HPDE6-E6E7 (cell line): ENCODE measurements around the gene BMERB1.
A peak's percentile ranks its signal among the peaks of the same experiment; 100 is the strongest.
"Not testable (repeated sequence)": the region's sequence is repeated elsewhere in the genome, so short reads cannot be mapped to it uniquely, and the experiment has no call there.

Experiments
- DNase-seq: peaks from one replicate; pipeline ENCODE4 v3.0.0; 2011; ENCODE audit warnings: missing footprints; ENCODE audit errors: extremely low spot score

Gene BMERB1

GRCh38 chr16:15461376-15461775 is 27.0 kb downstream of the BMERB1 start:
- no peak for DNase-seq

GRCh38 chr16:15464401-15465186 is 30.2 kb downstream of the BMERB1 start:
- DNase-seq, result no peak

- no peak for DNase-seq
Measured at GRCh38 chr16:15466131-15466530, 31.7 kb downstream of the BMERB1 start.

GRCh38 chr16:15466886-15467781 is 32.7 kb downstream of the BMERB1 start:
- DNase-seq, result no peak

DNA sequence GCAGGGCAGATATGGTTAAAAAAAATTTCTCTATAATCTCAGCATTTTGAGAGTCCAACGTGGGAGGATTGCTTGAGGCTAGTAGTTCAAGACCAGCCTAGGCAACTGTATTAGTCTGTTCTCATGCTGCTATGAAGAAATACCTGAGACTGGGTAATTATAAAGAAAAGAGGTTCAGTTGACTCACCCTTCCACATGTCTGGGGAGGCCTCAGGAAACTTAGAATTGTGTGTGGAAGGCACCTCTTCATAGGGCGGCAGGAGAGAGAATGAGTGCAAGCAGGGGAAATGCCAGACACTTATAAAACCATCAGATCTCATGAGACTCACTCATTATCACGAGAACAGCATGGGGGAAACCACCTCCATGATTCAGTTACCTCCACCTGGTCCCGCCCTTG is 42.6 kb downstream of the BMERB1 start:
- not testable (repeated sequence) for DNase-seq

GRCh38 chr16:15477802-15478201 is 43.4 kb downstream of the BMERB1 start:
- DNase-seq, result no peak

DNA sequence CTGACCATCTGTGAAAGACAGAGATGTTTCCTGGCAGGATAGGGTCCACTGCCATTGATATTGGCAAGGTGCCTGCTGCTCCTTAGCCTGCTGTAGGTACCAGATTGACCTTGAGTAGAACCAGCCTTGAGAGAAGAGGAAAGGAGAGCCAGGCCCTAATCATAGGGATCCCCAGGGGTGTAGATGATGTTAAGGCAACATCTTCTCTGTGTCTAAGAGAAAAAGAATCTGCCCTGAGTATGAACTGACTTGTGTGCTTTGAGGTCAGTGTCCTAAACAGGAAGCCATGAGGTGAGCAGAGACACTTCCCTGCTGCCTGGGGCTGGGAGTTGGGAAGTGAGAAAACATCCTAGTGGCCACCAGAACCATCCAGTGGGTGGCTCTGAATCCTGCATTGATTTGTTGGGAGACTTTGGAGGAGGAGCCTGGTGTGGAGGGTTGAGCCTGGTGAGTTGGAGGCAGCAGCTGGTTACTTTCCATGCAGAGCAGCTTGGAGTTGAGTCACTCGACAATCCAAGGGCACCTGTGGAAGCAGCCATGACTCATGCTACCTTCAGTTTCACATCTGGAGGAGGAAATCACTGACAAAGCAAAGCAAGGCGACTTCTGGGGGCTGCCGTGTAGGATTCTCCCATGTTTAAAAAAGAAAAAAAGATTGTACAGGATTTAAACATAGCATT is 47.8 kb downstream of the BMERB1 start:
- peak; percentile 98 for DNase-seq

DNA sequence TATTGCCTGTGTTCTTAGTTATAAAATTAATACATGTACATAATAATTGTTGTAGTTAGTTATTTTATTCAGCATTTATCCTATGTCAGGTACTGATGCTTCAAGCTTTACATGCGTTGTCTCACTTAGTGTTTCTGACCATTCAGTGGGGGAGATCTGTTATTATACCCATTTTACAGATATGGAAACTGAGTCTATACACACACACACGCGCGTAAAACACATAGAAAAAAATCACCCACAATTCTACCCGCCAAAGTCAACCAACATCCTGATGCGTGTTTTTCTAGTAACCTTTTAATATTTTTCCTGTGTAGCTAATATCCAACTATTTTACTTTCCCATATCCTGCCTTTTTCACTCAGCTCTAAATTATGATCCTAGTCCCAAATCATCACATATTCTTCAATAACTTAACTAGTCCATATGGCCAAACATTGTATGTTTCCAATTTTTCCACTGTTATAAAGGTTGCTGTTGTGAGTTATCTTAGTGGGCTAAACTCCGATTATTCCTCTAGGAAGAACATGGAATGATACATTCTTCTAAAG is 48.4 kb downstream of the BMERB1 start:
- no peak for DNase-seq

GRCh38 chr16:15483857-15484256 is 49.5 kb downstream of the BMERB1 start:
- DNase-seq, result no peak

- no peak for DNase-seq
Measured at GRCh38 chr16:15484662-15485061, 50.3 kb downstream of the BMERB1 start.

DNA sequence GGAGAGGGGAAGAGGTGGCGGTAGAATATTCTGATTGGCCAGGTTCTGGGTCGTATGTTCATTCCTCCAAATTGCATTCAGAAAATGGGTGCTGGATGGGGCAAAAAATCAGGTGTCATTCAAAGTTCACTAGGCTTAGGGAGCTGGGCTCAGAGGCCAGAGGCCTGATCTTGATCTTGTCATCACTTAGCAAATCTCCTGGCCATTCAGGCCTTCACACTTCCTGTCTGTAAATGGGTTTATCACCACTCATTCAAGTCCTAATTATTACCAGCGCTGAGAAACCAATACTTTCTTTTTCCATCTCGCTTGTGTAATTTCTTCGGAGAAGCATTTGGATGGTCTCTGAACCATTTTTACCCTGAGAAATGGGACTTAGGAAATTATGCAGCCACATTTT is 50.8 kb downstream of the BMERB1 start:
- no peak for DNase-seq

DNA sequence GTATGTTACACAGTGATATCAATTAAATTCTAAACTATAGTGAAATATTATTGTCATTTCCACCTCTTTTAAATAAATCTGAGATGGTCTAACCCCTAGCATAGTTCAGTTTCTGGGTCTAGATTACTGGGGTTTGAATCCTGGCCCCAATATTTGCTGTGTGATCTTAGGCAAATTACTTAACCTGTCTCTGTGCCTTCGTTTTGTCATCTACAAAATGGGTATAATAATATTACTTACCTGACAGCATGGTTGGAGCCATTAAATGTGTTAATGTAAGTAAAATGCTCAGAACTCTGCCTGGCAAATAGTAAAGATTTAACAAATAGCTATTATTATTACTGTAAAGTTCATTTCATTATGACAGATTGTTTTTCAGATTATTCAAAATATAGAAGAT is 52.3 kb downstream of the BMERB1 start:
- no peak for DNase-seq

DNA sequence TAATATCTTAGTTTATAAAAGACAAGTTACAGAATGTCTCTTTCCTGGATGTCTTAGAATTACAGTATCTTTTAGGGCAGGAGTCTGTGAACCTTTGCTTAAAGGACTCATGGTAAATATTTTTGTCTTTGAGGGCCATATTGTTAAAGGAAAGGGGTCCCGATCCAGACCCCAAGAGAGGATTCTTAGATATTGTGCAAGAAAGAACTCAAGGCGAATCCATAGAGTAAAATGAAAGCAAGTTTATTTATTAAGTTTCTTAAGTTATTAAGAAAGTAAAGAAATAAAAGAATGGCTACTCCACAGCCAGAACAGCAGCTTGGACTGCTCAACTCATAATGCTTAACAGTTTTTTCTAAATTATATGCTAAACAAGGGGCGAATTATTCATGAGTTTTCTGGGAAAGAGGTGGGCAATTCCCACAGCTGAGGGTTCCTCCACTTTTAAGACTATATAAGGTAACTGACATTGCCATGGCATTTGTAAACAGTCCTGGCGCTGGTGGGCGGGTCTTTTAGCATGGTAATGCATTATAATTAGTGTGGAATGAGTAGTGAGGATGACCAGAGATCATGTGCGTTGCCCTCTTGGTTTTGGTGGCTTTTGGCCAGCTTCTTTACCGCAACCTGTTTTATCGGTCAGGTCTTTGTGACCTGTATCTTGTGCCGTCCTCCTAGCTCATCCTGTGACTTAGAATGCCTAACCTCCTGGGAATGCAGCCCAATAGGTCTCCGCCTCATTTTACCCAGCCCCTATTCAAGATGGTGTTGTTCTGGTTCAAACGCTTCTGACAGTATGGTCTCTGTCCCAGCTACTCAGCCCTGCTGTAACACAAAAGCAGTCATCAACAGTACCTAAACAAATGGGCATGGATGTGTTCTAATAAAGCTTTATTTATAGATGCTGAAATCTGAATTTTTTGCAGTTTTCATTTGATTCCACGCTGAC is 53.2 kb downstream of the BMERB1 start:
- no peak for DNase-seq

DNA sequence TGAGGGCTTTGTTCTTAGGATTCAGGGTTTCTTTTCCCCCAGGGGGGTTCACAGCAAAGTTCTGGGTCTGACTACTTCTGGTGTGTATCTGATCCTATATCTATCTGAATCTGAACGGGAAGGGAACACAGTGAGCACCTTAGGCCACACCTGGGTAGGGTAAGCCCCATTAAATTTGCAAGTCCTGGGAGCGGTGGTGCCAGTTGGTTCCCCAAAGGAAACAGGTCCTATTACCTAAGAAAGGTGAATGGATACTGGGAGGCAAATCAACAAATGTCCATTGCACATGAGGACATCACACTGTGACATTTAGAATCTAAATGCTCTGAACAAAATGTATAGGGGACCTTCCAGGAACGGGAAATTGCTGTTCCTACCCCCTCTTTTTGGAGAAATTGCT is 54.6 kb downstream of the BMERB1 start:
- DNase-seq, result no peak

- DNase-seq, result no peak
Measured at GRCh38 chr16:15490123-15490711, 55.8 kb downstream of the BMERB1 start.

DNA sequence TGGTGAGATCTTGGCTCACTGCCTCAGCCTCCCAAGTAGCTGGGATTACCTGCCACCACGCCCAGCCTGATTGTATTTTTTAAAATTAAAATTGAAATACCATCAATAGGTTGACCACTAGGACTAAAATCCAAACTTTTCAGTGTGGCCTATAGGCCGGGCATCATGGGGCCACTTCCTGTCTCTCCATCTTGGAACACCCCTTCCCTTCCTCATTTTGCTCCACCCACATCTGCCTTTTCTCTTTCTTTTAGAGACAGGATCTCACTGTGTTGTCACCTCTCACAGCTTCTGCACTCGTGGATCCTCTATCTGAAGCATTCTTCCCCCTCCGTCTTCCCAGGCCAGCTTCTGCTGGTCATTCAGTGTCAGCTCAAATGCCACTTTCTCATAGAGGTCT is 57.0 kb downstream of the BMERB1 start:
- DNase-seq, result no peak

- no peak for DNase-seq
Measured at GRCh38 chr16:15492091-15492740, 57.8 kb downstream of the BMERB1 start.

GRCh38 chr16:15493466-15494180 is 59.2 kb downstream of the BMERB1 start:
- DNase-seq, result no peak

GRCh38 chr16:15494236-15494635 is 59.8 kb downstream of the BMERB1 start:
- DNase-seq, result no peak
